ENCODE results near the gene ZNF334. TPM values are rescaled to one million over a fixed set of nuclear protein-coding genes. Genes with fewer than 3 reads are reported as not detected.

The ZNF334 gene
- total RNA-seq: 1.1 and 2.0 TPM in 2 replicates

GRCh38 chr20:46512943-46513844, at the start of gene ZNF334:
ZNF334 (minus strand) TSS chr20:46513559; CDS start chr20:46512102, 1,457 bp downstream.

GRCh38 chr20:46550461-46550860, 37.1 kb upstream of the ZNF334 start, which contains the start of gene OCSTAMP:
OCSTAMP (minus strand) TSS chr20:46550654; CDS start chr20:46550560, 94 bp downstream.

Other genes starting within 250 kb of the ZNF334 start
- not detected in 2 replicates for gene CDH22, start 205.1 kb downstream of the ZNF334 start, total RNA-seq
- 25.9 and 35.7 TPM in 2 replicates for gene ELMO2, start 106.9 kb downstream of the ZNF334 start, total RNA-seq
- not detected in 2 replicates for gene OCSTAMP, start 37.1 kb upstream of the ZNF334 start, total RNA-seq
- 2.4 and 4.1 TPM in 2 replicates for gene SLC13A3, start 137.9 kb upstream of the ZNF334 start, total RNA-seq
- 29.0 and 30.4 TPM in 2 replicates for gene TP53RK, start 175.9 kb upstream of the ZNF334 start, total RNA-seq
- 11.6 and 18.4 TPM in 2 replicates for gene SLC2A10, start 196.1 kb upstream of the ZNF334 start, total RNA-seq

Measured in mesangial cell (primary cell).